Kidney tubule cell (primary cell): ENCODE data around the gene FOXL3.
"Not testable (repeated sequence)": the region's sequence is repeated elsewhere in the genome, so short reads cannot be mapped to it uniquely, and the experiment has no call there.

ENCODE experiments used
- DNase-seq: peaks from one replicate; pipeline ENCODE4 v3.0.0-alpha.2; 2018; ENCODE audit warnings: low spot score

FOXL3 gene

DNA sequence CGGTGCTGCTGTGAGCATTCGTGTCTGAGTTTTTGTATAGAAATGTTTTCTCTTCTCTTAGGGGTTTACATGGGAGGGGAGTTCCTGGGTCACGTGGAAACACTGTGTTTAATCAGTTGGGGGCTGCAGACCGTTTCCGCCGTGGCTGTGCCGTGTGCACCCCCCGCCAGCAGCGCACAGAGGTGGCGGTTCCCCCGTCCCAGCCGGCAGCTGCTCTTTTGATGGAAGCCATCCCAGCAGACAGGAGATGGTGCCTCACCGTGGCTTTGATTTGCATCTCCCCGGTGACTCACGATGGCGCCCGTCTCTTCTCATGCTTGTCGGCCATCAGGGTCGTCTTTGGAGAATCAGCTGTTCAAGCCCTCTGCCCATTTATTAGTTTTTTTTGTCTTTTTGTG, 34.9 kb upstream of the FOXL3 start:
- no peak for DNase-seq

- no peak for DNase-seq
These were observed 34.1 kb upstream of the FOXL3 start for GRCh38 chr7:255721-256361.

DNA sequence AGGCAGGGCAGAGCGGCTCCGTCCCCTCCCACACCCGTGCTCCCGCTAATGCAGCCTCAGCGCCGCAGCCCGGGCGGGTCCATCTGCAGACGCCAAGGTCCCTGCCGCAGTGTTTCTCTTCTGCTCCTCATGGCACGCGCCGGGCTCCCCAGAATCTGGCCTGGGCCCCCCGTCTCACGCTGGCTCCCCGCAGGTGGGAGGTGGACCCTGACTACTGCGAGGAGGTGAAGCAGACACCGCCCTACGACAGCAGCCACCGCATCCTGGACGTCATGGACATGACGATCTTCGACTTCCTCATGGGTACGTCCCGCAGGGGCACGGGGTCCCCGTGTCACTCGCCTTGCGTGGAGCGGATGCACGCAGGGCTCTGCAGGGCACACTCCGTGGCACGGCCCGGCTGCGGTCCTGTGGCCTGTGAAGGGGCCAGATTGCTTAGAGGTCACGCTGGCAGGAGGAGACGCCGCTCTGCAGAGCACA, 33.5 kb upstream of the FOXL3 start:
- DNase-seq, result no peak

GRCh38 chr7:256981-257646, 32.9 kb upstream of the FOXL3 start:
- DNase-seq, result no peak

- no peak for DNase-seq
These were observed 32.4 kb upstream of the FOXL3 start for GRCh38 chr7:257647-257992.

DNA sequence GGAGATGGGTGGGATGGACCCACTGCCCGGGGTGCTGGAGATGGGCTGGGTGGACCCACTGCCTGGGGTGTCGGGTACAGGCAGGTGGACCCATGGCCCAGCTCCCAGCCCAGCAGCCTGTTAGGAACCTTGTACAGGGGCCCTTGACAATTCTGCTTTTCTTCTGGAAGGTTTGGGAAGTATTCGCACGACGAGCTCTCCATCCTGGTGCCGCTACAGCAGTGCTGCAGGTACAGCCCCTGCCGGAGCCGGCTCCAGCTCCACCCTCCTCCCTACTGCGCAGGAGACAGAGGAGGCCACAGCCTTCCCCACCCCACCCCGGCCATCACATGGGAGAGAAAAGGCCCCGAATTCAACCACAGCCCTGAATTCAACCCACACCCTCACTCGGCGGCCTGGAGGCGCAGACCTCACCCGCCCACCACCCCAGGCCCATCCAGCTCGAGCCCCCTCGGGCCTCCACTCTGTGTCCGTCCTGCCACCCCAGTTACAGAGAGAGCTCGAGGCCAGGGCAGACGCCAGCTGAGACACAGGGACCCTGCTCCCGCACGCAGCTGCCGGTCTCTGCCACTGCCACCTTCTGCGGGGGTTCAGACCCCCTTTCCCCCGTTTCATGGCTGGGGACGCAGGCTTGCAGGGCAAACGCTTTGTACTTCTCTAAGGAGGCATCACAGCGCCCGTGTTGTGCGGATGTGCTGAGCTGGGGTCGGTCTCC, 31.3 kb upstream of the FOXL3 start:
- DNase-seq, result no peak

DNA sequence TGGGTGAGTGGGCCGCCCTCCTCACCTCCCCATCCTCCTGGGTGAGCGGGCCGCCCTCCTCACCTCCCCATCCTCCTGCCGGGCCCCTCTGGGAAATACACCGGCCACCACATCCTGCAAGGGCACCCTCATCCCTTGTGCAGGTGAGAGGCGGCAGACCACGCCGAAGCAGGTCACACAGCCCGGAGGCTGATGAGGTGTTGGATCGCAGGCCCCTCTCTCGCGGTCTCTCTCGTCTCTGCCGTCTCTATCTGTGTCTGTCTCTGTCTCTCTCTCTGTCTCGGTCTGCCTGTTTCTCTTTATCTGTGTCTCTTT, 30.8 kb upstream of the FOXL3 start:
- no peak for DNase-seq

- no peak for DNase-seq
These were observed 30.1 kb upstream of the FOXL3 start for GRCh38 chr7:259751-260405.

GRCh38 chr7:260441-261281, 29.3 kb upstream of the FOXL3 start:
- DNase-seq, result no peak

GRCh38 chr7:261341-262250, 28.4 kb upstream of the FOXL3 start:
- DNase-seq, result no peak

- no peak for DNase-seq
These were observed 27.8 kb upstream of the FOXL3 start for GRCh38 chr7:262251-262572.

GRCh38 chr7:262631-263311, 27.2 kb upstream of the FOXL3 start:
- not testable (repeated sequence) for DNase-seq

- not testable (repeated sequence) for DNase-seq
These were observed 26.3 kb upstream of the FOXL3 start for GRCh38 chr7:263483-264351.

DNA sequence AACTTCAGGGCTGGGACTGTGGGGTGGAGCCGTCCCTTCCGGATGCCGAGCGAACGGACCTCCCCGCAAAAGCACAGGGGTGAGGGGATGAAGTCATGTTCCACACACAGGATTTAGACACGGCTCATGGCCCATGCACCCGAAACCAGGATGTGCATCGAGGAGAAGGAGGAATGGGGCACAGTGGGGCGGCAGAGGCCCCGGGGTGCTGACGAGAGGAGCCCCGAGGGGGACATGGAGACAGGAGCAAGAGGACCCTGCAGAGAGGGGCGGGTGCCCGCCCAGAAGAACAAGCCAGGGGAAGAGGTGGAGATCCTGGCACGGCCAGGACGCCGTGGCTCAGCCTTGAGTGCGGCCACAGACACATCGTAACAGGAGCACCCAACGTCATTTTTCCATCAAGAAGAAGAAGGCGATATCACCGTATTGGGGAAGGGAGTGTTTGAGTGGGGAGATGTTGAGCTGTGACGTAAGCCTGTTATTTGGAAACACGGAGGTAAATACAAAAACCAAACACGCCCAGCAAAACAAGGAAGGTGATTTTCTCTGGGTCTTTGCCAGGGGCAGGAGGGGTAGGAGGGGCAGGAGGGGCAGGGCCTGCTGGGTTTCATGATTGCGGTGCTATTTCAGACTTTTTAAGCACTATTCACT, 25.3 kb upstream of the FOXL3 start:
- DNase-seq, result peak; percentile 36

DNA sequence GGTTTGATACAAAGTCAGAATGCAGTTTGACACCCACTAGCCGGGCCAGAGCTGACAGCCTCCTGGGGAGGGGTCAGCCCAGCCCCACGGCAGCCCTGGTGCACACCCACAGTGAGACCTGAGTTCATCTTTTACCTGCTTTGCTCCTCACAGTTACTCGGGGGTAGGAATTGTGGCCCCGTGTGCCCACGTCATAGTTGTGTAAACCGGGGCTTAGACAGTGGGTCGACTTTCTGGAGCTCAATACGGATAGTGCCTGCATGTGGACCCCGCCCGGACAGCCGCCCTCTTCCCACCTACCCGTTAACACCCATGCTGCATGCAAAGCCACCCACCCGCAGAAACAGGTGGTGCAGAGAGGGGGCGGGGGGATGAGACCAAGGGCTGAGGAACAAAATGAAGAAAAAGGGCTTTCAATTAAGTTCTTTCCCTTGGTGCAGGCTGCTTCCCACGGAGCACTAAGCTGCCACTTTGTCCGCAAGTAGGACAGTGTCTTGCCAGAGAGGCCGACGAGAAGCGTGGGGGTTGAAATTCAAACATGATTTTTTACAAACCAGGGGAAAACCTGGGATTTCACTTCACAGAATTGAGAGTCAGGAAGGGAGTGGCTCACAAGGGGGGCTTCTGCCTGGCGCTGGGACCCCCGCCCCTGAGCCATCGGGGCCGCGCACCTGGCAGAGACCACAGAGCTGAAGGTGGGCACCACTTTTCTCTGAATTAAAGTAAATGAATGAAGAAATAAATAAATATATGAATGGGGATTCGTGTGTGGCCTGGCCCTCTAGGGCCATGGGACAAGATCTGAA, 24.6 kb upstream of the FOXL3 start:
- no peak for DNase-seq

GRCh38 chr7:265998-266850, 23.7 kb upstream of the FOXL3 start:
- no peak for DNase-seq
